HL-60/S4 treated with phorbol 12-myristate 13-acetate at 8.2 ng/mL for 4 days and 3 days (cell line): Measurements from ENCODE around the gene RING1.

ENCODE experiments used
- in situ Hi-C: fragments of 300-500 bp; cut with MboI; formaldehyde crosslinking; loops from 2 replicates; pipeline ENCODE4 v1.15.0; 2022; ENCODE audit warnings: low sequenced_read_pairs

The RING1 gene

DNA sequence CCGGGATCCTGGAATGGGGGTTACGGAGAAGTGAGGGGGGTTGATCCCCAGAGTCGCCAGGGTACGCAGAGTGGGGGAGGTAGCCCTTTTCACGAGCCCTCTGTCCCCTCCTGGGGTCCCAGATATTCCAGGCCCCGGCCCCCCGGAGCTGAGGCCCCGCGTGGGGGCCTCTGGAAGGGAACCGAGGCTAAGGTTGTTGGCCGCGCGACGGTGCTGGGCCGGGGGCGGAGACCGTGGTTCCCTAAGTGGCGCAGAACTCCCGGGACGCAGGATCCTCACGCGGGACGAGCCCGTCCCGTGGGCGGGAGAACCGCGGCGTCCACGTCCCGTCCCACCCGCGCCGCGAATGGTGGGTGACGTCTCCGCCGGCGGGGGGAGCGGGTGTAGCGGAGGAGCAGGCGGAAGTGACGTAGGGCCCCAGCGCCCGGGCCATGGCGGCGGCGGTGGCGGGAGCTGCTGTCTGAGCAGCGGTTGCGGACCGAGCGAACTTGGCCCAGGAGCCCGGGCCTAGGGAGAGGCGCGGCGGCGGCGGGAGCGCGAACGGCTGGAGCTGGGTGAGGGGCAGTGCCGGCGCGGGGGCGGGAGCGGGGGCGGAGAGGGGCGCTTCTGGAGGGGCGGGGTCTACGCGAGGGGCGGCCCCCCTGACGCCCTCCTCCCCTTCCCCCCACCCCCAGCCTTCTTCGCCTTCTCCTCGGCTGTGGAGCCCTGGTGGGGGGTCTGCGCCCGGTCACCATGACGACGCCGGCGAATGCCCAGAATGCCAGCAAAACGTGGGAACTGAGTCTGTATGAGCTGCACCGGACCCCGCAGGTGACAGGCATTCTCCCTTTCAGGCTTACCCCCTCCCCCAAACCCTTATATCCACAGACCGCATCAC is at the start of gene RING1:
Gene RING1 (plus strand): TSS at position 410 of the 877 bp plus-strand sequence. CDS start 323 bp downstream, at position 733.
- in situ Hi-C loops = no loop called here

GRCh38 chr6:33160096-33160495 is 48.2 kb upstream of the RING1 start:
- in situ Hi-C loops = no loop called here

- in situ Hi-C loops = no loop called here
Measured at GRCh38 chr6:33160728-33161344, 47.5 kb upstream of the RING1 start.

DNA sequence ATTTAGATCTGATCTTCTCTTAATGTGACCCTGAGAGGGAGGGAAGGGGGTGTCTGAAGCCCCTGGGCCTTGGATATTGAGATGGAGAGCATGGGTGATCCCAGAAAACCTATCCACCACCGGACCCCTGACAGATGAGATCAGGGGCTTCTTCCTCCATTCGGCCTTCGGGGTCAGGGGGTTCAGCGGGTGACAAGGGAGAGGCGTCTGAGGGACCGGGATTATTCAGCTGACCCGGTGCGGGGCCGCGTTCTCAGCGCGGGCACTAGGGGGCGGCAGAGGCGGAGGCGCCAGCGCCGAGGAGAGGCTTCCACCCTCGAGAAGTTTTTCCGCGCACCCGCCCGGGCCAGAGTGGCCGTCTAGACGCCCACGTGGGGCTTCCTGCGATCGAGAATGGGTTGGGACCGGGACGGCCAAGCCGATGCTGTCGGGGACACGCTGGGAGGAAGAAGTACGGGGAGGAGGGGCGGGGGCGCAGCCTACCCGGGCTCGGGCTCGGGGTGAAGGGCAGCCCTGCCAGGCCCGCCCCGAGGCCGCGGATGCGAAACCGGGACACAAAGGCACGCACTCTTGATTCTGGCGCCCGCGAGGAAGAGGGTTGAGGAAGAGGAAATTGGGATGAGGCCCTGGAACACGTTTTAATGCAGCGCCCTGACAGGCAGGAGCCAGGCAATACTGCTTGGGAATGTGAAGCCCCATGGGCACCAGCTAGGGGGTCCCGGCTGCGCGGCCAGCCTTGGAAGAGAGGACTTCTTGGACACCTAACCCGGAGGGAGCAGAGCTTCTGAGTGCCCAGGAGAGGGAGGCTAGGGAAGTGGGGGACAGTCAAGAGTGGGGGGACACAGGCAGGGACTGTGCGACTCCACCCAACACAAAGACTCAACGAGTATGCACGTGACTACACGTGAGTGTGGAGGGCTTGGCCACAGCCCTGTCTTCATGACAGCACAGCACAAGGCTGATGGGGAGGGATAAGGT is 46.7 kb upstream of the RING1 start:
- in situ Hi-C loops = no loop called here

DNA sequence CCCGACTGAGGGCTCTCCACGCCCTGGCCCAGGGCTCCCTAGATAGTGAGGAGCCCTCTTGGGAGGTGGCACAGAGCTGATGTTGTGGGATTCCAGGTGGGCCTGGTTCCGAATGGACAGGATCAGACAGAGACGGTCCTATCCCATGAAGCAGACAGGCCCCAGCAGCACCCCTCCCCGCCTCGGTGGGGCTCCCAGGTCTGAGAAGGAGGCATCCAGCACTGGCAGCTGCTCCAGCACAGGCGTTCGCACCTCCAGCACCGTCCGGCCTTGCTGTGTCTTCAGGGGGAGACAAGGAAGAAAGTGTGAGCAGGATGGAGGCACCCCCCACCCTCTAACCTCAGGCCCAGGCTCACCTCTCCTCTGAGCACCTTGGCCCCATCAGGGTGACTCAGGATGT is 44.8 kb upstream of the RING1 start:
- in situ Hi-C loops = no loop called here

DNA sequence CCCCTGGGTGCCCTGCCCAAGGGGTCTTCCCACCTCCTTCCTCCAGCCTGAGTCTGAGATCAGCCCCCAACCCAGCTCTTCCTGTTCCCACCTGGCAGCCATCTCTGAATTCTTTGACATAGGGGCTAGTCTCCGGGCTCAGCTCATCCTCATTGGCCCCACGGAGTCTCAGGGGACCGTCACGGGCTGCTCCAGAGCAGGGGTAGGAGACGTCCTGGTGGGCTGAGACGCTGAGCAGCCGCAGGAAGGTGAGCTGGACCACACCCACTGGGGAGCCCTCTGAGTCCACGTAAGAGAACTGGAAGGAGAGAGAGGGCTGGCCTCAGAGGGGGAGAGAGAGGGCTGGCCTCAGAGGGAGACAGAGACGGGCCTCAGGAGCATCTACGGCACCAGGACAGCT is 44.1 kb upstream of the RING1 start:
- in situ Hi-C loops = no loop called here

DNA sequence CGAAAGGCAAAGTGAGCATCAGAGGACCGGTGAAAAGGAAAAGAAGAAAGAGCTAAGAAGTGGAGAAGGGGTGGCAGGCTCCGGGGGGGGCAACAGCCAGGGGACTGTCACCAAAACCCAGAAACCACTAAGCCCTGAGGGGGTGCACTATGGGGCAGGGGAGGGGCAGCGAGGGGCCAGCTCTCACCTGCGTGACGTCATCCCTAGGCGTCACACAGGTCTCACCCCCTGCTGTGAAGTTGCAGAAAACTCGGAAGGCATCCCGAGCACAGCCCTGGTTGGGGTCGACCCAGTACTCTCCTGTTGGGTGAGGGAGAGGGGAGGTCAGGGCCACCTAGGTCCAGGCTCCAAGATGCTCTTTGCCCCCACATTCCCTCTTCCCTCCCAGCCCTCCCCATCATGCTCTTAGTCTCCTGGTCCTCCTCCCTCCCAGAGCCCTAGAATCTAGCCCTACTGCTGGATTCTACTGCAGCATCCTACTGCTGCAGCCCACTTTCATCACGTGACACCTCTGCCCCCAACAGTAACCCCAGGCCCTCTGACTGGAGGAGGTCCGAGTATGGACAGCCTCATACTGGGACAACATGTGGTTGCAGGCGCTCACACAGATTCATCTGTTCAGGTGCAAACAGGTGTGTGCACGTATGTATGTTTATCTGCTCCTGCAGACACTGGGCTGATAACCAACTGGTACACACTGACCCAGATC is 43.5 kb upstream of the RING1 start:
- in situ Hi-C loops = no loop called here

DNA sequence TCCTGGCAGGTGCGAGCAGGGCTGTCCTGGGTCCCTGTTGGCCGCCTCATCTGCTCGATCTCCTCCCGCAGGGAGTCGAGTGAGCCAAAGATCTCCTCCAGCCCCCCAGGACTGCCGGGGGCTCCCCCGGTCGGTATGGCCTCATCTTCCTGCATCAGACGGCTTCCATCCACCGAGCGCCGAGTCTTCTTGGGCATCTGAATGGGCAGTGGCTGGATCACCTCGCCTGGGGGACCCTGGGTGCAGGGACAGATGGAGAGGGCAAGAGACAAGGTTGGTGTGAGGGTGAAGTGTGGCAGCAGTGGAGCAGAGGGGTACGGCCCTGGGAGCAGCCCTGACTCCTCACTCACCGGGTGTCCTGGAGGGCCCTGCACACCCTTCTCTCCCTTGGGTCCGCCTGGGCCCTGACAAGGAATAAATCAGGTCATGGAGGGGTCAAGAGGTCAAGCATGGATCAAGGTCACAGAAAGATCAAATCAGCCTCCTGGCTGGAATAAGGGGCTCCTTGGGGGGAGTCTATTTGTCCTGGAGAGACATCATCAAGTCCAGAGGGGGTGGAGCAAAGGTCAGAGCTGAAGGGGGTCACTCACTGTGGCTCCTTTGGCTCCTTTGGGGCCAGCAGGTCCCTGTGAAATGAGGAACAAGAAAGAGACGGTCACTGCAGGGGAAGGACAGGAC is 42.6 kb upstream of the RING1 start:
- in situ Hi-C loops = no loop called here

DNA sequence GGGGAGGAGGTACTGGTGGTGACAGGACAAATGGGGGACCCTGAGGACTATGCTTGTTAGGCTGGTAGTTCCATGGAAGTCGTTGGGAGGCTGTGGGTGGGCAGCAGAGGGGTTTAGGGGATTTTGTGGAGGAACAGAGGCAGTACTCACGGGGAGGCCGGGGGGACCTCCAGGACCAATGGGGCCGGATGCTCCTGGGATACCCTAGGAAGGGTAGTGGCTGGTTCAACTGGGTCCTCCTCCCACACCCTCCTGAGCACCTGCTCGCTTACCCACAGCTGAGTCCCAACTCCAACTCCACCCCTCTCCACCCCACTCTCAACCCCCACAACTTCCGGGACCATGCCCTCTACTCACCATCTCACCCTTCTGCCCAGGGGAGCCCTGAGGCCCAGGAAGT is 41.9 kb upstream of the RING1 start:
- in situ Hi-C loops = no loop called here

DNA sequence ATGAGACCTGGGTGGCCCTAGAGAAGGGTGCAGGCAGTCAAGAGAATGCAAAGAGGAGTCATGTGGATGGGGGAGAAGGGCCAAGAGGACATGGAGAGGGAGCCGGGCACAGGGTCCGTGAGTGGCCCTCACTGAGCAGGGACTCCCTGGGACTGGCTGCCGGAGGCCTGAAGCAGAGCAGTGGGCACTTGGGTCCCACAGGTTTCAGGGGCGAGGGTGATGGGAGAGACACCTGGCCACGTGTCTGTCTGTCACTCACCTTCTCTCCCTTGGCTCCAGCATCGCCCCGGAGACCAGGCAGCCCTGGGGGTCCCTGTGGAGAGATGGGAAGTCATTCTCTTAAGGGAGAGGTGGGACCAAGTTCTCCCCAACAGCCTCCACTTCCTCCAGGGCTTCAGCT is 41.5 kb upstream of the RING1 start:
- in situ Hi-C loops = no loop called here

- in situ Hi-C loops = no loop called here
Measured at GRCh38 chr6:33167374-33168283, 40.7 kb upstream of the RING1 start.

- in situ Hi-C loops = no loop called here
Measured at GRCh38 chr6:33168284-33168601, 40.1 kb upstream of the RING1 start.

DNA sequence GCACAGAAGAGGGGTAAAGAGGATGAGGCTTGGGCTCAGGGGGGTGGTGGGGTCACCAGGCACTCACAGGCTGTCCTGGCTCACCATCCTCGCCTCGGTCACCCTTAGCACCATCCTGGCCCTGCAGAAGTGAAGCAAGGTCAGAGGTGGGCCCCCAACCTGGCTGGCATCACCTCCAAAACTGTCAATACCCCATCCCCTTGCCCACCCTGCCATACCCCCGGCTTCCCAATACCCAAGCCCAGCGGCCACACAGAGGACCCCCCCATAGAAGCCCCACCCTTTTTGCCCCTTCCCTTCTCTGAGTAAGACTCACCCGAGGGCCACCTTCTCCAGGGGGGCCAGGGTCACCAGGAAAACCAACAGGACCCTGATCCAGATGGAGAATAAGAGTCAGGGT is 39.7 kb upstream of the RING1 start:
- in situ Hi-C loops = no loop called here

DNA sequence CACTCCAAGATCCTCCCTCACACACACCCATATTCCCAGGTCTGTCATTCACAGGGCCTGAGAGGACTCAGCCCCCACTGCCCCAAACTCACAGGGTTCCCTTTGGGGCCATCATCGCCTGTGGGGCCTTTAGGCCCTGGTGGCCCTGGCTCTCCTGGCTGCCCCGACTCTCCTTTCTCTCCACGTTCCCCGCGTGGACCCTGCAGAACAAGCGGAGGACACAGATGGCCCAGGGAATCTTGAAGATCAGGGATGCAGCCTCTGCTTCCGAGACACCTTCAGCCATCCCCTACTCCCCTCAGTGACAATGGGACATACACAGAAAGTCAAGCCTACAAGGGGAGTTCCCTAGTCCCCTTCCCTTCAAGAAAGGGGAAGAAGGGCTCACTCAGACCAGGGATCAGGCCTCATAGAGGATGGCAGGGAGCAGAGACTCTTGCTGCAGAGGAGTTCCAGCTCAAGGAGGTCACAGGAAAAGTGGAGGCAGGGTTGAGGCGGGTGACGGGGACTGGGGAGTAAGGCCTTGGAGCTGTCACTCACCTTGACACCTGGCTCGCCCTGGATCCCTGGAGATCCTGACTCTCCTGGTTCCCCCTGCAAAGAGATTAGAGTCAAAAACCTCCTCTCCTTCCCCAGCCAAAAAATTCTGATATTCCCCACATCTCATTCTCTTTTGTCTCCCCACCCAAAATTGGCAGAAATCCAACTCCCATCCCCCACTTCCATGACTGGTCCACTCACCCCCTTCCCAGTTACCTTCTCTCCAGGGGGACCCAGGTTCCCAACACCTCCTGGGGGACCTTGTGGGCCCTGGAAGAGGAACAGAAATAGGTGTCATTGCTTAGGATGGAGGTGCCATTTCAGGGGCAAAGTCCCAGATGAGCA is 38.8 kb upstream of the RING1 start:
- in situ Hi-C loops = no loop called here

DNA sequence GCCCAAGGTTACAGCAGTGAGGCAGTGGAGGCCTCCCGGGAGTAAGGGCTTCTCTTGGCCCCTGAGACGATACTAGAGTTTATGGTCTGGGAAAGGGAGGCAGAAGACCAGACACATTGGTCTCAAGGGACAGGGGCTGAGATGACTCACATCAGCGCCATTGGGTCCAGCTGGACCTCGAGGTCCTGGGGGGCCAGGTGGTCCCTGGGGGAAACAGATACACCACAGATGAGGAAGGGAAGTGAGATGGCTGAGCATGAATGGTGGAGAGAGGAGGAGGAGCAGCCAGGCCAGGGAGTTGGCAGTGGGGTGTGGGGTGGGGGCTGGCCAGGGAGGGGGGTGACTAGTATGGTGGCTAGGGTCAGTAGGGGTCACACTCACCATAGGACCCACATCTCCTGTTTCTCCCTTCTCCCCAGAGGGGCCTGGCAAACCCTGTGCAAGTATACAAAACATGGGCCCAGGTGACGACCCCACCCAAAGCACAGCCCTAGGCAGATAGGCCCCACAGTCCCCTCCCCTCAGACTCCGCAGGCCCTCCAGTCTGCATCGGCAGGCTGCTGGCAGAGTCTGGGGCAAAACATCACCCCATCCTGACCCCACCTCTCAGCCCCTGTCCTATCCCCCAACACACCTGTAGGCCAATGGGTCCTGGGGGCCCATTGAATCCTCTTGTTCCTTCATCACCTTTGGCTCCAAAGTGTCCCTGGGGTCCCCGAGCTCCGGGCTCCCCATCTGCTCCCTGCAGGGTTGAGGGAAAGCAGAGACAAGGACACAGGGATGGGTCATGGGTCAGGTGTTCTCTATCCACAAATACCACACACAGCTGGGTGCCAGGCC is 37.9 kb upstream of the RING1 start:
- in situ Hi-C loops = no loop called here

DNA sequence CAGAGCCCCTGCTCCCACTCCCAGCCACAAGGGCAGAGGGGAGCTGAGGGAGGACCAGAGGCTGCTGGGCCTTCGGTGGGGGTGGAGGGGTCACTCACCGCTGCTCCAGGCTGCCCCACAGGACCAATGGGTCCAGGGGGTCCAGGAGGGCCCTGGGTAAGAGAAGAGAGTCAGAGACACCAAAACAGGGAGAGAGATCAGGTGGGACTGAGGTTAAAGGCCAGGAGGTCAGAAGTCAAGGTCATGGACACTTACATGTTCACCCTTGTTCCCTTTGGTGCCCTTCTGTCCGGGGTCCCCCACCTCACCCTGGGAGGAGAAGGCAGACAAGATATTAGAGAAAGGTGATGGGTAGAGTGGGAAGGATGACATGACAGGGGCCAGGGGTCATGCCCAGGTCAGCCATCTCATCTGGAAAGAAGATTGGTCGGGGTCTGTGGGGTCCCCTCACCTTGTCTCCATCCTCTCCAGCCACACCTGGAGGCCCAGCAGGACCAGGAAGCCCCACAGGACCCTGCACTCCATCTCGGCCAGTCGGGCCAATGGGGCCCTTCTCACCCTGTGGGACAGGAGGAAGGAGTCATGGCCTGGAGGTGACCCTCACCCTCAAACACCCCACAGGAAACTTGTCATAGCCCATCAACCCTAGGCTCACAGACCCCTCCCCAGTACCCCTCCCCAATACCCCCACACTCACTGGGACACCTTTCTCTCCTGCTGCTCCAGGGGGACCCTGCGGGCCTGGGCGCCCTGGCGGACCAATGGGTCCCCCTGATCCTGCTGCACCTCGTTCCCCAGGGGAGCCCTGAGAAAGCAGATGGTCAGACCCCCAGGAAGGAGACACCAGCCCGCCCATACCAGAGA is 37.1 kb upstream of the RING1 start:
- in situ Hi-C loops = no loop called here
